Measurements from ENCODE around the gene CPNE7. TPM values are rescaled to one million over a fixed set of nuclear protein-coding genes. Genes with fewer than 3 reads are reported as not detected.

Gene CPNE7
- 1.3 and 3.6 TPM in 2 replicates for total RNA-seq

GRCh38 chr16:89575247-89576152, at the start of gene CPNE7:
Gene CPNE7 (plus strand): TSS chr16:89575758. CDS start chr16:89575898, 140 bp downstream.

GRCh38 chr16:89560378-89561141, 15.0 kb upstream of the CPNE7 start, which contains the start of gene RPL13:
Gene RPL13 (plus strand): TSS chr16:89560682. CDS start chr16:89560960, 278 bp downstream.

GRCh38 chr16:89613231-89613953, 37.8 kb downstream of the CPNE7 start, which contains the start of gene DPEP1:
Gene DPEP1 (plus strand): TSS chr16:89613642. CDS start chr16:89630411, 16,769 bp downstream.

Other genes starting within 250 kb of the CPNE7 start
- 45.5 and 99.8 TPM in 2 replicates for gene ANKRD11, start 85.2 kb upstream of the CPNE7 start, total RNA-seq
- gene SPG7, start 67.4 kb upstream of the CPNE7 start, total RNA-seq = 93.6 and 180 TPM in 2 replicates
- gene RPL13, start 15.1 kb upstream of the CPNE7 start, total RNA-seq = 1,676 and 2,235 TPM in 2 replicates
- 0.32 and 1.1 TPM in 2 replicates for gene DPEP1, start 37.9 kb downstream of the CPNE7 start, total RNA-seq
- gene CHMP1A, start 82.0 kb downstream of the CPNE7 start, total RNA-seq = 94.9 and 121 TPM in 2 replicates
- gene SPATA33, start 82.1 kb downstream of the CPNE7 start, total RNA-seq = 1.9 and 3.8 TPM in 2 replicates
- gene CDK10, start 110.9 kb downstream of the CPNE7 start, total RNA-seq = 32.2 and 62.8 TPM in 2 replicates
- 13.0 and 18.1 TPM in 2 replicates for gene SPATA2L, start 125.9 kb downstream of the CPNE7 start, total RNA-seq
- gene VPS9D1, start 145.1 kb downstream of the CPNE7 start, total RNA-seq = 2.6 and 7.4 TPM in 2 replicates
- gene ZNF276, start 145.8 kb downstream of the CPNE7 start, total RNA-seq = 16.4 and 31.5 TPM in 2 replicates
- gene FANCA, start 240.9 kb downstream of the CPNE7 start, total RNA-seq = 16.5 and 20.1 TPM in 2 replicates